Muscle of leg (tissue), 16 donors: ENCODE results near the gene ADAMTSL1. TPM values are rescaled to one million over a fixed set of nuclear protein-coding genes. Genes with fewer than 3 reads are reported as not detected.

ENCODE experiments used
- DNase-seq: peaks from one replicate; pipeline ENCODE4 v3.0.0; 2013
- H3K27ac ChIP-seq: one replicate; pipeline ENCODE4 v1.5.1; 2013; ENCODE audit warnings: mild to moderate bottlenecking, low read length, control low read depth
- H3K27me3 ChIP-seq: one replicate; pipeline ENCODE4 v1.6.1; 2013; ENCODE audit warnings: low read length; ENCODE audit not compliant: control insufficient read depth, insufficient read depth
- H3K36me3 ChIP-seq: one replicate; pipeline ENCODE4 v1.6.1; 2013; ENCODE audit warnings: low read length; ENCODE audit not compliant: control insufficient read depth, insufficient read depth
- H3K4me1 ChIP-seq: one replicate; pipeline ENCODE4 v1.6.1; 2013; ENCODE audit warnings: low read length; ENCODE audit not compliant: control insufficient read depth, insufficient read depth
- H3K4me3 ChIP-seq: one replicate; pipeline ENCODE4 v1.5.1; 2013; ENCODE audit warnings: low read length, control low read depth
- H3K9me3 ChIP-seq: replicated peaks from 2 replicates; pipeline ENCODE4 v1.6.1; 2013; ENCODE audit warnings: low read depth, low read length; ENCODE audit not compliant: control insufficient read depth
- whole genome bisulfite sequencing: methylation state at CpG from one replicate; pipeline ENCODE4 v1.1.5; 2013; ENCODE audit warnings: missing lambda C conversion rate; ENCODE audit not compliant: insufficient coverage; 5-methylcytosine and 5-hydroxymethylcytosine counted together
- long read RNA-seq, 11 donors: transcript quantifications; one replicate each; lab custom pipeline, GENCODE V29; 2026
- polyA plus RNA-seq, 8 donors: library from polyadenylated mRNA; unstranded; fragments of 120-200 nt; gene quantifications; one replicate each; pipeline versions ENCODE4 v1.2.1 to v1.2.3, GENCODE V29; 2013; ENCODE audit warnings: inconsistent platforms in 1 of 8, low replicate concordance in 1 of 8; ENCODE audit not compliant: insufficient read length in 8 of 8, insufficient read depth in 1 of 8
- total RNA-seq: library from RNA; stranded (reverse); fragments of 120-200 nt; gene quantifications from one replicate; pipeline ENCODE4 v1.2.4, GENCODE V29; 2013

ADAMTSL1 gene
- total RNA-seq, result 25.0 TPM
- 10 to 100 TPM in 7 of 8 donors, 1 to 10 TPM in 1; 9.9 to 32.9 (median 18.4) TPM for polyA plus RNA-seq
- long read RNA-seq, donor 1, result 0 reads
- long read RNA-seq, donor 2, result 0 reads
- long read RNA-seq, donor 3, partial matches to known transcripts, result 0 of 1 reads
- long read RNA-seq, donor 3, other reads (novel, unspliced or antisense), result 0 of 1 reads
- long read RNA-seq, donor 4, partial matches to known transcripts, result 0 of 1 reads
- long read RNA-seq, donor 4, other reads (novel, unspliced or antisense), result 0 of 1 reads
- long read RNA-seq, donor 5, full-length matches to known transcripts, result 2 of 12 reads
- long read RNA-seq, donor 5, partial matches to known transcripts, result 10 of 12 reads
- long read RNA-seq, donor 5, other reads (novel, unspliced or antisense), result 0 of 12 reads
- long read RNA-seq, donor 6, partial matches to known transcripts, result 0 of 1 reads
- long read RNA-seq, donor 6, other reads (novel, unspliced or antisense), result 0 of 1 reads
- long read RNA-seq, donor 7, partial matches to known transcripts, result 0 of 1 reads
- long read RNA-seq, donor 7, other reads (novel, unspliced or antisense), result 0 of 1 reads
- long read RNA-seq, donor 8, partial matches to known transcripts, result 0 of 4 reads
- long read RNA-seq, donor 8, other reads (novel, unspliced or antisense), result 0 of 4 reads
- long read RNA-seq, donor 9, partial matches to known transcripts, result 0 of 1 reads
- long read RNA-seq, donor 9, other reads (novel, unspliced or antisense), result 0 of 1 reads
- long read RNA-seq, donor 10, result 0 reads
- long read RNA-seq, donor 11, partial matches to known transcripts, result 0 of 3 reads
- long read RNA-seq, donor 11, other reads (novel, unspliced or antisense), result 0 of 3 reads

GRCh38 chr9:18473652-18474279, at the start of gene ADAMTSL1:
ADAMTSL1 (plus strand) TSS chr9:18474153; CDS start chr9:18474233, 80 bp downstream.
- H3K36me3 ChIP-seq, result no peaks in the 10 kb centered on the region
- no peaks in the 10 kb centered on the region for H3K27me3 ChIP-seq
- WGBS, result 0% methylated on average over 8 of the region's 13 CpGs
- peaks cover 5% of the 10 kb centered on the region for H3K9me3 ChIP-seq
- peaks cover 10% of the 10 kb centered on the region for H3K4me1 ChIP-seq
- peak within 1 kb of the TSS; percentile 79 for H3K27ac ChIP-seq
- peak within 1 kb of the TSS; percentile 32 for H3K4me3 ChIP-seq
- DNase-seq, result peak; percentile 85

GRCh38 chr9:18427691-18428090, 46.3 kb upstream of the ADAMTSL1 start:
- Histone ChIP-seq H3K27me3 (no peaks in the 10 kb centered on the region), H3K9me3 (no peaks in the 10 kb centered on the region), H3K4me3 (no peak overlapping the region), H3K36me3 (no peaks in the 10 kb centered on the region), H3K4me1 (no peaks in the 10 kb centered on the region), H3K27ac (no peak overlapping the region)
- DNase-seq, result no peak
- WGBS, result no CpG with 5 or more reads among the region's 4 CpGs

- H3K27me3 ChIP-seq, result no peaks in the 10 kb centered on the region
- WGBS, result no CpG with 5 or more reads among the region's 3 CpGs
- no peak for DNase-seq
Measured at GRCh38 chr9:18428661-18429060, 45.3 kb upstream of the ADAMTSL1 start.

GRCh38 chr9:18429070-18429469, 44.9 kb upstream of the ADAMTSL1 start:
- WGBS, result no CpG with 5 or more reads among the region's 2 CpGs
- H3K36me3 ChIP-seq, result no peaks in the 10 kb centered on the region
- peak; percentile 46 for DNase-seq

More at GRCh38 chr9:18428661-18429060, 45.3 kb upstream of the ADAMTSL1 start:
- no peak overlapping the region for H3K4me3 ChIP-seq
- no peaks in the 10 kb centered on the region for H3K4me1 ChIP-seq
- H3K27ac ChIP-seq, result no peak overlapping the region
- no peaks in the 10 kb centered on the region for H3K9me3 ChIP-seq
- H3K36me3 ChIP-seq, result no peaks in the 10 kb centered on the region

GRCh38 chr9:18433620-18434019, 40.3 kb upstream of the ADAMTSL1 start:
- no peak for DNase-seq

More at GRCh38 chr9:18429070-18429469, 44.9 kb upstream of the ADAMTSL1 start:
- Histone ChIP-seq H3K27me3 (no peaks in the 10 kb centered on the region), H3K4me1 (no peaks in the 10 kb centered on the region), H3K4me3 (no peak overlapping the region), H3K27ac (no peak overlapping the region), H3K9me3 (no peaks in the 10 kb centered on the region)

GRCh38 chr9:18437315-18438201, 36.4 kb upstream of the ADAMTSL1 start:
- peak; percentile 67 for DNase-seq
- H3K27me3 ChIP-seq, result peaks cover 19% of the 10 kb centered on the region
- 40% methylated on average over 1 of the region's 9 CpGs for WGBS
- no peak overlapping the region for H3K4me3 ChIP-seq
- H3K36me3 ChIP-seq, result no peaks in the 10 kb centered on the region
- peak overlapping the region; percentile 43 for H3K27ac ChIP-seq
- peaks cover 24% of the 10 kb centered on the region for H3K4me1 ChIP-seq
- H3K9me3 ChIP-seq, result no peaks in the 10 kb centered on the region

More at GRCh38 chr9:18433620-18434019, 40.3 kb upstream of the ADAMTSL1 start:
- no peaks in the 10 kb centered on the region for H3K36me3 ChIP-seq
- no peak overlapping the region for H3K4me3 ChIP-seq
- peaks cover 20% of the 10 kb centered on the region for H3K4me1 ChIP-seq
- H3K27me3 ChIP-seq, result peaks cover 15% of the 10 kb centered on the region
- H3K9me3 ChIP-seq, result no peaks in the 10 kb centered on the region
- no peak overlapping the region for H3K27ac ChIP-seq

- no peaks in the 10 kb centered on the region for H3K9me3 ChIP-seq
- peak overlapping the region; percentile 51 for H3K4me3 ChIP-seq
- H3K27me3 ChIP-seq, result peaks cover 19% of the 10 kb centered on the region
- H3K36me3 ChIP-seq, result no peaks in the 10 kb centered on the region
- H3K4me1 ChIP-seq, result peaks cover 24% of the 10 kb centered on the region
- H3K27ac ChIP-seq, result peak overlapping the region; percentile 43
- WGBS, result 1% methylated on average over 30 of the region's 31 CpGs
- DNase-seq, result peak; percentile 88
Measured at GRCh38 chr9:18438300-18438925, 35.5 kb upstream of the ADAMTSL1 start.

- H3K27ac ChIP-seq, result peak overlapping the region; percentile 43
- 56% methylated on average over 6 of the region's 7 CpGs for WGBS
- peaks cover 24% of the 10 kb centered on the region for H3K4me1 ChIP-seq
- H3K36me3 ChIP-seq, result no peaks in the 10 kb centered on the region
- peak overlapping the region; percentile 51 for H3K4me3 ChIP-seq
- DNase-seq, result no peak
- no peaks in the 10 kb centered on the region for H3K9me3 ChIP-seq
- H3K27me3 ChIP-seq, result peaks cover 19% of the 10 kb centered on the region
Measured at GRCh38 chr9:18438951-18439350, 35.0 kb upstream of the ADAMTSL1 start.

- Histone ChIP-seq H3K4me1 (peaks cover 24% of the 10 kb centered on the region), H3K27me3 (peaks cover 8% of the 10 kb centered on the region), H3K27ac (no peak overlapping the region), H3K36me3 (no peaks in the 10 kb centered on the region), H3K9me3 (no peaks in the 10 kb centered on the region), H3K4me3 (no peak overlapping the region)
- no CpG with 5 or more reads among the region's 1 CpG for WGBS
- no peak for DNase-seq
Measured at GRCh38 chr9:18441261-18441660, 32.7 kb upstream of the ADAMTSL1 start.
